ENCODE results near the gene ZNF773. TPM values are rescaled to one million over a fixed set of nuclear protein-coding genes. Genes with fewer than 3 reads are reported as not detected.
"Not testable (repeated sequence)": the region's sequence is repeated elsewhere in the genome, so short reads cannot be mapped to it uniquely, and the experiment has no call there.

Gene ZNF773
- total and polyA plus RNA-seq, 8 donors = 0.45 to 9.9 (median 1.9) TPM

DNA sequence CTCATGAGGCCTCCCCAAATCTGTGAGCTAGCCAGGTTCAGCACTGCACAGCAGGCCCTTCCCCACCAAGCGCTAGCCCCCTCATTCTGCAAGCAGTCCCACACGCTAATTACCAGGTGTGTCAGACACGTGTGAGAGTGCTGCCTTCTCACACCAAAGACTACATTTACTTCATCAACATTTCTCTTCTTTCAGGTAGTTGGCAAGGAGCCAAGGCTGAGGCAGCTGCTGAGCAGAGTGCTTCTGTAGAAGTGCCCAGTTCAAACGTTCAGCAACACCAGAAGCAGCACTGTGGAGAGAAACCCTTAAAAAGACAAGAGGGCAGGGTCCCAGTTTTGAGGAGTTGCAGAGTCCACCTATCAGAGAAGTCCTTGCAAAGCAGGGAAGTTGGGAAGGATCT, 6.4 kb downstream of the ZNF773 start:
- WGBS, 5 donors = 64 to 91% (median 86%) methylated on average over 4 of the region's 4 CpGs
- no peak overlapping the region for H3K4me3 ChIP-seq
- no peak for TF ChIP-seq CTCF (IDR thresholded peaks at IDR 0.05)
- TF ChIP-seq EP300 (IDR thresholded peaks at IDR 0.05) = no peak
- TF ChIP-seq POLR2A (IDR thresholded peaks at IDR 0.05) = no peak
- no peak for TF ChIP-seq POLR2AphosphoS5 (IDR thresholded peaks at IDR 0.05)
- peaks cover 0 to 3% (median under 1%) of the 10 kb centered on the region in 4 donors for H3K4me1 ChIP-seq
- intact Hi-C loops (cut with DNase I; ENCODE audit: low total_unique reads) = no loop called here
- no peak overlapping the region for H3K27ac ChIP-seq
- H3K9me3 ChIP-seq = peaks cover 6 to 91% (median 65%) of the 10 kb centered on the region in 4 donors
- H3K36me3 ChIP-seq = peaks cover 27 to 86% (median 59%) of the 10 kb centered on the region in 4 donors
- DNase-seq = no peak
- no peaks in the 10 kb centered on the region for H3K27me3 ChIP-seq

DNA sequence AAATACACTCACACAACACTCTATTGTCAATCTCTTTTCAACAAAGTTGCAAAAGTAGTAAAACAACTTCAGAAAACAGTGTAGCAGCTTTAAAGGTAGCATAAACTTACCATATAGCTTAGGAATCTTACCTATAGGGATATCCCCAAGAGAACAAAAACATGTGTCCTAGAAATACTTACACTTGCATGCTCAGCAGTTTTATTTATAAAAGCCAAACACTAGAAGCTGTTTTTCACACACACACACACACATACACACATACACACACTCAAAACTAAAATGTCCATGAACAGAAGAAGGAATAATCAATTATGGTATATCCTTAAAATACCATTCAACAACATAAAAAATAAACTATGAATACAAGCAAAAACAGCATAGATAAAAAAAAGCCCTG, 11.7 kb downstream of the ZNF773 start:
- Histone ChIP-seq H3K9me3 (peaks cover 17 to 96% (median 81%) of the 10 kb centered on the region in 4 donors), H3K27me3 (no peaks in the 10 kb centered on the region), H3K36me3 (peaks cover 11 to 73% (median 46%) of the 10 kb centered on the region in 4 donors), H3K27ac (no peak overlapping the region), H3K4me1 (no peaks in the 10 kb centered on the region), H3K4me3 (no peak overlapping the region)
- no peak for TF ChIP-seq CTCF (IDR thresholded peaks at IDR 0.05)
- TF ChIP-seq EP300 (IDR thresholded peaks at IDR 0.05) = no peak
- TF ChIP-seq POLR2A (IDR thresholded peaks at IDR 0.05) = no peak
- no peak for TF ChIP-seq POLR2AphosphoS5 (IDR thresholded peaks at IDR 0.05)
- intact Hi-C loops (cut with DNase I; ENCODE audit: low total_unique reads) = no loop called here
- no peak for DNase-seq

GRCh38 chr19:57512845-57513244, 13.1 kb downstream of the ZNF773 start:
- DNase-seq = peak in 1 of 2 donors; percentile 13
- H3K9me3 ChIP-seq = peaks cover 14 to 96% (median 76%) of the 10 kb centered on the region in 4 donors

GRCh38 chr19:57515255-57515654, 15.5 kb downstream of the ZNF773 start:
- no peak for DNase-seq
- 78 to 92% (median 91%) methylated on average over 5 of the region's 5 CpGs for WGBS, 5 donors
- Histone ChIP-seq H3K9me3 (peaks cover 14 to 96% (median 75%) of the 10 kb centered on the region in 4 donors), H3K4me1 (no peaks in the 10 kb centered on the region), H3K27ac (no peak overlapping the region), H3K27me3 (no peaks in the 10 kb centered on the region), H3K36me3 (peaks cover 0 to 61% (median 38%) of the 10 kb centered on the region in 4 donors), H3K4me3 (no peak overlapping the region)
- intact Hi-C loops (cut with DNase I; ENCODE audit: low total_unique reads) = no loop called here
- no peak for TF ChIP-seq CTCF (IDR thresholded peaks at IDR 0.05)
- TF ChIP-seq POLR2AphosphoS5 (IDR thresholded peaks at IDR 0.05) = no peak
- no peak for TF ChIP-seq EP300 (IDR thresholded peaks at IDR 0.05)
- TF ChIP-seq POLR2A (IDR thresholded peaks at IDR 0.05) = no peak

More at GRCh38 chr19:57512845-57513244, 13.1 kb downstream of the ZNF773 start:
- TF ChIP-seq CTCF (IDR thresholded peaks at IDR 0.05) (no peak), POLR2A (IDR thresholded peaks at IDR 0.05) (no peak), POLR2AphosphoS5 (IDR thresholded peaks at IDR 0.05) (no peak), EP300 (IDR thresholded peaks at IDR 0.05) (no peak)
- WGBS, 5 donors = 94 to 99% (median 94%) methylated on average over 6 of the region's 6 CpGs
- Histone ChIP-seq H3K27me3 (no peaks in the 10 kb centered on the region), H3K4me1 (no peaks in the 10 kb centered on the region), H3K27ac (no peak overlapping the region), H3K4me3 (no peak overlapping the region), H3K36me3 (peaks cover 0 to 73% (median 39%) of the 10 kb centered on the region in 4 donors)
- intact Hi-C loops (cut with DNase I; ENCODE audit: low total_unique reads) = no loop called here

DNA sequence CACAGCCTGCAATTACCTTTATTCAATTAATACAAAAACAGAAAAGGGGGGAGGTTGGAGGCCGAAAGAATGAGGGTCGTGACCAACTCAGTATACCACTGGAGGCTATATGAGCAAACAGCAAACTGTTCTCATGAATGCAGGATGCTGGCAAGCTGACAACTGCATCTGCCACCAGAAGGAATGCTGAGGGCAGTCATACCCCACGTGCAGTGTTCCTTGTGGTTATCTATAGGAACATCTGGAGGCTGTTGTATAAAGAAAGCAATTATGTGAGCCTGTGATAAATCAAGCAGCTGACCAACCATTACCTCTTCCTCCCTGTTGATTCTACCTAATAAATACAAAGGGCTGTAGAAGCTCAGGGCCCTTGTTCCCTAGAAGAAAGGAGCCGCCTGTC, 18.3 kb downstream of the ZNF773 start:
- whole genome bisulfite sequencing, 5 donors = 83 to 89% (median 85%) methylated on average over 4 of the region's 4 CpGs
- H3K27me3 ChIP-seq; H3K27ac ChIP-seq; H3K4me1 ChIP-seq; DNase-seq; intact Hi-C loops (cut with DNase I; ENCODE audit: low total_unique reads); H3K4me3 ChIP-seq: not testable (repeated sequence)
- H3K36me3 ChIP-seq = peaks cover 0 to 57% (median 36%) of the 10 kb centered on the region in 4 donors
- H3K9me3 ChIP-seq = peaks cover 8 to 94% (median 62%) of the 10 kb centered on the region in 4 donors

Measured in stomach (tissue), 9 donors.